ENCODE data around the gene PRPS1L1. TPM values are rescaled to one million over a fixed set of nuclear protein-coding genes. Genes with fewer than 3 reads are reported as not detected.

The PRPS1L1 gene
- polyA plus RNA-seq (2013, experiment 1 of 4) = not detected
- polyA plus RNA-seq (2013, experiment 2 of 4) = not detected
- polyA plus RNA-seq (2013, experiment 3 of 4) = not detected
- polyA plus RNA-seq (2013, experiment 4 of 4) = not detected

DNA sequence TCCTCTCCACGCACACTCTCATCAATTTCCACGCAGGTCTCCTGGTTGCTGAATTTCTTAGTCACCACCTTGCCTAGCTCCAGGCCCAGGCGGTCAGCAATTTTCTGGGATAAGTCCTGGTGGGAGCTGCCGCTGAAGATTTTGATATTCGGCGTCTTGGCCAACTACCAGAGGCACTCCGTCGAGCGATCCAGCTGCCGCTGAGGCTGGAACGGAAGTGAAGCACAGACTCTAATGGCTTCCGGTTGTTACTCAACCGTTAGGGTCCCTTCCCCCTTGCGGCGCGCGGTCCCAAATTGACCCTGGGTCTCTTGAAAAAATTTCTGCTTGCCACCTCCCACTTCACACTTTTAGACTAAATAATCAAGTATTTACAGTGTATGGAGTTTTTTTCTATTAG lies at the start of gene PRPS1L1:
PRPS1L1 (minus strand) TSS at position 219 of the 400 bp plus-strand sequence.
- H3K27ac ChIP-seq (ENCODE audit: insufficient read depth, low read depth, low read length, poor library complexity, severe bottlenecking) = no peak within 1 kb of the TSS
- no peaks in the 10 kb centered on the region for H3K9me3 ChIP-seq (ENCODE audit: control insufficient read depth, low read length)
- H3K4me3 ChIP-seq (ENCODE audit: insufficient read depth, low read depth, low read length) = no peak within 1 kb of the TSS
- WGBS, 2 experiments = 93 to 97% methylated on average over 17 of the region's 17 CpGs
- no peaks in the 10 kb centered on the region for H3K4me1 ChIP-seq (ENCODE audit: control insufficient read depth, insufficient read depth, low read length)
- no peaks in the 10 kb centered on the region for H3K36me3 ChIP-seq (ENCODE audit: control insufficient read depth, insufficient read depth, low read length)
- H3K27me3 ChIP-seq (ENCODE audit: control insufficient read depth, insufficient read depth, low read length, poor library complexity, severe bottlenecking) = no peaks in the 10 kb centered on the region

DNA sequence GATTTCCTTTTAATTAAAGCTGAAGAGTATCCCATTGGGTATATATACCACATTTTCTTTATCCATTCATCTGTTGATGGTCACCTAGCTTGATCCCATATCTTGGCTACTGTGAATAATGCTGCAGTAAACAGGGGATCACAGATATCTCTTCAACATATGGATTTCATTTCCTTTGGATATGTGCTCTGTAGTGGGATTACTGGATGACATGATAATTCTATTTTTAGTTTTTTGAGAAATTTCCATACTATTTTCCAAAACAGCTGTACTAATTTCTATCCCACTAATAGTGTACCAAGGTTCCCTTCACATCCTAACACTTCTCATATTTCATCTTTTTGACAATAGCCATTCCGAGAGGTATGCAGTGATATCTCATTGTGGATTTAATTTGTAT lies 48.8 kb upstream of the PRPS1L1 start:
- Histone ChIP-seq H3K4me1 (ENCODE audit: control insufficient read depth, insufficient read depth, low read length) (no peaks in the 10 kb centered on the region), H3K36me3 (ENCODE audit: control insufficient read depth, insufficient read depth, low read length) (no peaks in the 10 kb centered on the region), H3K4me3 (ENCODE audit: insufficient read depth, low read depth, low read length) (no peak overlapping the region), H3K9me3 (ENCODE audit: control insufficient read depth, low read length) (no peaks in the 10 kb centered on the region), H3K27me3 (ENCODE audit: control insufficient read depth, insufficient read depth, low read length, poor library complexity, severe bottlenecking) (no peaks in the 10 kb centered on the region), H3K27ac (ENCODE audit: insufficient read depth, low read depth, low read length, poor library complexity, severe bottlenecking) (no peak overlapping the region)
- WGBS, 2 experiments = 83% methylated on average over 1 of the region's 1 CpG; no CpG with 5 or more reads in 1 of the 2 experiments

DNA sequence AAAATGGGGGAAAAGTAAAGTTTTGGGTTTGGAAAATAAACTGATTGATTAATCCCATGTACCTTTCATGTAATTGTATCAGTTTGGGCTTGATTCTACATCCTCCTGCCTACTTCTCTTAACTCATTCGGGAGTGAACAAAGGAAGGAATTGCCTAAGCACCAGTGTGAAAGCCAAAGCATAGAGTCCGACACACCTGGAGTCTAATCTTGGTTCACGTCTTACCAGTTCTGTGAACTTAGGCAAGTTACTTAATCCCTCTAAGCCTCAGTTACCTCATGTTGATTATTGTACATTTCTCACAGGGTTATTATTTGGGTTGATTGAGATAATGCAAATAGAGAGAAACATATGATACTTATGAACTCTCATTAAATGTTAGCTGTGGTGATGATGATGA lies 41.1 kb upstream of the PRPS1L1 start:
- Histone ChIP-seq H3K36me3 (ENCODE audit: control insufficient read depth, insufficient read depth, low read length) (no peaks in the 10 kb centered on the region), H3K27ac (ENCODE audit: insufficient read depth, low read depth, low read length, poor library complexity, severe bottlenecking) (no peak overlapping the region)
- WGBS, 2 experiments = 93% methylated on average over 3 of the region's 3 CpGs

DNA sequence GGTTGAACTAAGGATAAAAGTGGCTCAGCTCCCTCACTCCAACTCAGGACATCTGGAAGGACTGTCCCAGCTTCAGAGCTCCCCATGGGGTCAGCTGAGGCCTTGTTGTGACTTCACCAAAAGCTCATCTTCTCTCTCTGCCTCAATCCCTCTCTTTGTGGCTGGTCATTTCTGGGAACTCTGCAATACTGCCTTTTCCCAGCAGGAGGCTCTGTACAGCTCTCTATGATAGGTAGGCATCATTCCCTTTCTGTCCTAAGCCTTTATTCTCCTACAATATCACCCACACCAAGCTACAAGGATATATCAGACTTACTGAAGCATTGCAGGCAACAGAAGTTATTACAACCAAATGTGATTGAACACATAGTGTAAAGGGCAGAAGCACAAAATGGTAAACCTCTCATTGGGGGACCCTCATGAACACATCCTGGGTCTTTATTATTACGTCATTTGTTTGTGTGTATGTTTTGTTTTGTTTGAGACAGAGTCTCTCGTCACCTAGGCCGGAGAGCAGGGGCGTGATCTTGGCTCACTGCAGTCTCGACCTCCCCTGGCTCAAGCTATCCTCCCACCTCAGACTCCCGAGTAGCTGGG lies 36.7 kb upstream of the PRPS1L1 start:
- Histone ChIP-seq H3K36me3 (ENCODE audit: control insufficient read depth, insufficient read depth, low read length) (no peaks in the 10 kb centered on the region), H3K9me3 (ENCODE audit: control insufficient read depth, low read length) (no peaks in the 10 kb centered on the region), H3K4me3 (ENCODE audit: insufficient read depth, low read depth, low read length) (no peak overlapping the region), H3K4me1 (ENCODE audit: control insufficient read depth, insufficient read depth, low read length) (no peaks in the 10 kb centered on the region), H3K27ac (ENCODE audit: insufficient read depth, low read depth, low read length, poor library complexity, severe bottlenecking) (no peak overlapping the region), H3K27me3 (ENCODE audit: control insufficient read depth, insufficient read depth, low read length, poor library complexity, severe bottlenecking) (no peaks in the 10 kb centered on the region)
- 93 to 95% methylated on average over 5 to 6 of the region's 6 CpGs for WGBS, 2 experiments

More for the DNA sequence above, 41.1 kb upstream of the PRPS1L1 start:
- no peaks in the 10 kb centered on the region for H3K4me1 ChIP-seq (ENCODE audit: control insufficient read depth, insufficient read depth, low read length)
- no peaks in the 10 kb centered on the region for H3K9me3 ChIP-seq (ENCODE audit: control insufficient read depth, low read length)
- H3K4me3 ChIP-seq (ENCODE audit: insufficient read depth, low read depth, low read length) = no peak overlapping the region
- H3K27me3 ChIP-seq (ENCODE audit: control insufficient read depth, insufficient read depth, low read length, poor library complexity, severe bottlenecking) = no peaks in the 10 kb centered on the region

DNA sequence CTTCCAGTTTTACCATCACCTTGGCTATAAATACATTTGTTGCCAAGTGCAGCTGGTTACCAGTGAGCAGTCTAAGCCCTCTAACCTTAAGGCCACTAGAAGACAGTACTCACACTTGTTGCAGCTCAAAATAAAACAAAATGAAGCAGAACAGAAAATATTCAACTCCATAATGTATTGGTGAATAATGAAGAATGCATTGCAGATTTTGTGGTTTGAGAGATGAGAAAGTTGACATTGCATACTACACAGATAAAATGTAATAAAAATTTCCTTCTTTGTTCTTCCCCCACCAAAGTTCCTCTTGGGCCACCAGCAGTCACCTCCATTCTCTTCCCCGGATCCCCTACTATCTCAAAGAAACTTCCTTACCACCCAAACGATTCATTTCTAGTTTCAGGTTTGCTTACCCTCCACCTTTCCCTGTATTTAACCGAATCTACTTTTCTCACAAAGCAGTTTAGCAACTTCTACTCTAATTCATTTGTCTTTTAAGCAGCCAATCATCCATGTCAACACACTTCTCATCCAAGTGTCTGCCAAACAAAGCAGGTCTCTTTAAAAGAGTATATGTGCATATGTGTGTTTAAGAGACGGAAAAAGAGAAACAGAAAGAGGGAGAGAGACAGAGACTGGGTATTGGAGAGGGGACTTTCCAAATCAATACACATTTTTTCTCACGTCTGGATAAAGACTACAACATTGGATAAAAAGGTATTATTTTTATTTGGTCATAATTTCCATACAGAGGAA lies 35.7 kb upstream of the PRPS1L1 start:
- 88% methylated on average over 3 to 4 of the region's 5 CpGs for WGBS, 2 experiments
- H3K36me3 ChIP-seq (ENCODE audit: control insufficient read depth, insufficient read depth, low read length) = no peaks in the 10 kb centered on the region
- no peaks in the 10 kb centered on the region for H3K27me3 ChIP-seq (ENCODE audit: control insufficient read depth, insufficient read depth, low read length, poor library complexity, severe bottlenecking)
- no peak overlapping the region for H3K4me3 ChIP-seq (ENCODE audit: insufficient read depth, low read depth, low read length)
- H3K4me1 ChIP-seq (ENCODE audit: control insufficient read depth, insufficient read depth, low read length) = no peaks in the 10 kb centered on the region
- no peak overlapping the region for H3K27ac ChIP-seq (ENCODE audit: insufficient read depth, low read depth, low read length, poor library complexity, severe bottlenecking)
- no peaks in the 10 kb centered on the region for H3K9me3 ChIP-seq (ENCODE audit: control insufficient read depth, low read length)

DNA sequence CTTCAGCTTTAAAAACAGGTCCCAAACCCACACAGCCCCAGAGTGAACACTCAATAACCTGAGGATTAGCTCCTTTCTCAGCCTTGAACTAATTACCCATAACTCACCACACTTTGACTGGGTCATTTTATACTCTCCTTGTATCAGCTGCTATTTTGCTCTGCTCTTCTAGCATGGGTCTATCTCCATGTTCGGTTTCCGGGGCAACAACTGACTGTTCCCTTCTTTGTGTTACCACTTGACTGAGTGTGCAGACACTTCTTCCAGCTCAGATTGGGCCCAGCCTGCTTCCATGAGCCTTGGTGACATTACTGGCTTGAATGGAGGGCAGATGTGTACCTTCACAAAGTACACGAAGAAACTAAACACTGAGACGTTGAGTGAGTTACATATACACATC lies 31.5 kb upstream of the PRPS1L1 start:
- Histone ChIP-seq H3K36me3 (ENCODE audit: control insufficient read depth, insufficient read depth, low read length) (no peaks in the 10 kb centered on the region), H3K27ac (ENCODE audit: insufficient read depth, low read depth, low read length, poor library complexity, severe bottlenecking) (no peak overlapping the region), H3K9me3 (ENCODE audit: control insufficient read depth, low read length) (no peaks in the 10 kb centered on the region), H3K4me1 (ENCODE audit: control insufficient read depth, insufficient read depth, low read length) (no peaks in the 10 kb centered on the region), H3K27me3 (ENCODE audit: control insufficient read depth, insufficient read depth, low read length, poor library complexity, severe bottlenecking) (no peaks in the 10 kb centered on the region), H3K4me3 (ENCODE audit: insufficient read depth, low read depth, low read length) (no peak overlapping the region)
- 91 to 94% methylated on average over 4 of the region's 4 CpGs for WGBS, 2 experiments

DNA sequence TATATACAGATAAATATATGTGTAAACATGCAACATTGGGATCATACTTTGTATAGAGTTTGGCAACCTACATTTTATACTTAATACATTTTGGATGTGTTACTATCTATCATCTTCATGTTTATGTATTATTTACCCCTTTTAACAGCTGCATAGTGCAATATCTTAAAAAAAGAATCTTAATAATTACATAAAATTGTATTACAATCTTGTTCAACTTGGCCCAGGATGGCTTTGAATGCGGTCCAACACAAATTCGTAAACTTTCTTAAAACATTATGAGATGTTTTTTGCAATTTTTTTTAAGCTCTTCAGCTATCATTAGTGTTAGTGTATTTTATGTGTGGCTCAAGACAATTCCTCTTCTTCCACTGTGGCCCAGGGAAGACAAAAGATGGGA lies 26.3 kb upstream of the PRPS1L1 start:
- Histone ChIP-seq H3K27ac (ENCODE audit: insufficient read depth, low read depth, low read length, poor library complexity, severe bottlenecking) (no peak overlapping the region), H3K4me1 (ENCODE audit: control insufficient read depth, insufficient read depth, low read length) (no peaks in the 10 kb centered on the region), H3K9me3 (ENCODE audit: control insufficient read depth, low read length) (no peaks in the 10 kb centered on the region), H3K4me3 (ENCODE audit: insufficient read depth, low read depth, low read length) (no peak overlapping the region), H3K36me3 (ENCODE audit: control insufficient read depth, insufficient read depth, low read length) (no peaks in the 10 kb centered on the region), H3K27me3 (ENCODE audit: control insufficient read depth, insufficient read depth, low read length, poor library complexity, severe bottlenecking) (no peaks in the 10 kb centered on the region)
- 100% methylated on average over 1 of the region's 2 CpGs; no CpG with 5 or more reads in 1 of the 2 experiments for WGBS, 2 experiments

DNA sequence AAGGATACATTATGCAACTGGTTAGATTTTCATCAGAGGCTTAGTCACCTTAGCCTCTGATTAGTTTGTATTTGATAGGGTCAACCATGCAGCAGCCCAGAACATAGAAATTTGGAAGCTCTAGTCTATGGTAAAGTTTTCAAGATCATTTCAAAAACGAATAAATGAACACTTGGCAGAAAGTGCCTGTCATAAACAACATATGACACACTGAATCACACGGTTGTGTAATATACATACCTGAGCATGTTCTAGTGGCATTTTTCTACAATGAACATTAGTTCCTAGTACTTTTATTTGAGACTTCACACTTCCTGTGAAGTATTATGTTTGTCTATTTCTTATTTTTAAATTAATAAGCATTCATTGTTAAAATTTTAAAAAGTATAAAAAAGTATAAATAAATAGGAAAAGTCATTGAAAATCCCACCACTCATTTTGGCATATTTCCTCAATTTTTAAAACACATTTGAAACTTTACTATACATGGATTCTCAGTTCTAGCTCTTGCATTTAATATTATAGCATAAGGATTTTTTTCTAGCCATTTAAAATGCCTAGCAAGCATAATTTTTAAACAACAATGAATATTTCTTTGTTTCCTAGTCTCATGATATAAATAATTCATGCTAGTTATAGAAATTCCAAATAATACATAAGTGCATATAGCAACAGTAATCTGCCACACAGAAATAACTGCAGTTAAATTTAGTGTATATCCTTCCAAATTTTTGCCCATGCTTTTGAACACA lies 25.7 kb upstream of the PRPS1L1 start:
- H3K4me3 ChIP-seq (ENCODE audit: insufficient read depth, low read depth, low read length) = no peak overlapping the region
- H3K9me3 ChIP-seq (ENCODE audit: control insufficient read depth, low read length) = no peaks in the 10 kb centered on the region
- WGBS, 2 experiments = 50 to 68% methylated on average over 2 of the region's 2 CpGs
- no peak overlapping the region for H3K27ac ChIP-seq (ENCODE audit: insufficient read depth, low read depth, low read length, poor library complexity, severe bottlenecking)
- H3K27me3 ChIP-seq (ENCODE audit: control insufficient read depth, insufficient read depth, low read length, poor library complexity, severe bottlenecking) = no peaks in the 10 kb centered on the region
- no peaks in the 10 kb centered on the region for H3K4me1 ChIP-seq (ENCODE audit: control insufficient read depth, insufficient read depth, low read length)
- no peaks in the 10 kb centered on the region for H3K36me3 ChIP-seq (ENCODE audit: control insufficient read depth, insufficient read depth, low read length)

DNA sequence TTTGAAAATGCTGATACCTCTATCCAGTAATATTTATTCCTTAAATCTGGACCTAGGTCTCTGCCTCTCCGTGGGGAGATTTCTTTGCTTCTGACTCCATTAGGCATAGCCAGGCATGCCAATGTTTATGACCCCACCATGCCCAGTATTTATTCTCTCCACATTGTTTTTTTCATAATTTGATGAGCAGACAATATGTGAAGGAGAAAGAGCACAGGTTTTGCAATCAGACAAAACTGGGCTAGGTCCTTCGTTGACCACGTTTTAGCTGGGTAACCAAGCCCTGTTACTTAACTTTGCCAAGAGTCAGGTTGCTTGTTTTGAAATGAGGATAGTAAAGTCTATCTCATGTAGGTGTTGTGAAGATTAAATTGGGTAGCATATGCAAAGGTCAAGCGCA lies 21.6 kb upstream of the PRPS1L1 start:
- 81 to 82% methylated on average over 4 of the region's 4 CpGs for WGBS, 2 experiments
- Histone ChIP-seq H3K27me3 (ENCODE audit: control insufficient read depth, insufficient read depth, low read length, poor library complexity, severe bottlenecking) (no peaks in the 10 kb centered on the region), H3K4me3 (ENCODE audit: insufficient read depth, low read depth, low read length) (no peak overlapping the region), H3K36me3 (ENCODE audit: control insufficient read depth, insufficient read depth, low read length) (no peaks in the 10 kb centered on the region), H3K9me3 (ENCODE audit: control insufficient read depth, low read length) (no peaks in the 10 kb centered on the region), H3K27ac (ENCODE audit: insufficient read depth, low read depth, low read length, poor library complexity, severe bottlenecking) (no peak overlapping the region), H3K4me1 (ENCODE audit: control insufficient read depth, insufficient read depth, low read length) (no peaks in the 10 kb centered on the region)

DNA sequence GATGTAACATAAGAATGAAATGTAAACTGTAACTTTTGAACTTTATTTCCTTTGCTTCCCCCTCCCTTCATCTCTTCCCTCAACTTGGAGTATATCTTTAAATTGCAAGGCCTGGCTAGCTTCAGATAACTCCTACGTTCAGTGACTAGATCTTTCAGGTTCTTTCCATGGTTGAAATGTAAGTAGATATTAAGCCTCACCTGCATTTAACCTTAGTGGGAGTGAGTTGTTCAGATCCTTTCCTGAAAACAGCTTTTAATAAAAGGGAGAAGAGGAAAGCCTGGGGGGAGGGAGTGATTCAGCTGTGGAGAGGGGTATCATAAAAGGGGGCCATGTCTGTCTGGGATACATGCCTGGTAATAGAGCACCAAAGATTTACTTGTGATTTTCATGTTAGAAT lies 19.0 kb upstream of the PRPS1L1 start:
- 88% methylated on average over 1 of the region's 1 CpG for WGBS, 2 experiments
- Histone ChIP-seq H3K4me1 (ENCODE audit: control insufficient read depth, insufficient read depth, low read length) (no peaks in the 10 kb centered on the region), H3K27ac (ENCODE audit: insufficient read depth, low read depth, low read length, poor library complexity, severe bottlenecking) (no peak overlapping the region), H3K36me3 (ENCODE audit: control insufficient read depth, insufficient read depth, low read length) (no peaks in the 10 kb centered on the region), H3K27me3 (ENCODE audit: control insufficient read depth, insufficient read depth, low read length, poor library complexity, severe bottlenecking) (no peaks in the 10 kb centered on the region), H3K9me3 (ENCODE audit: control insufficient read depth, low read length) (no peaks in the 10 kb centered on the region), H3K4me3 (ENCODE audit: insufficient read depth, low read depth, low read length) (no peak overlapping the region)

Data from ectodermal cell (in vitro differentiated cells).